ENCODE results near the gene NUSAP1. TPM values are rescaled to one million over a fixed set of nuclear protein-coding genes. Genes with fewer than 3 reads are reported as not detected.
"Not testable (repeated sequence)": the region's sequence is repeated elsewhere in the genome, so short reads cannot be mapped to it uniquely, and the experiment has no call there.

Gene NUSAP1
- total RNA-seq, 1 donor from 2014 or later: 159 TPM

- H3K9me3 Mint-ChIP-seq: no peaks in the 10 kb centered on the region
- DNase-seq (ENCODE audit: low read depth, low spot score): no peak
- H3K4me3 Mint-ChIP-seq: no peak overlapping the region
- peaks cover 13% of the 10 kb centered on the region for H3K4me1 Mint-ChIP-seq
- no peak for TF ChIP-seq CTCF (conservative IDR thresholded peaks at IDR 0.05)
- H3K27me3 Mint-ChIP-seq (ENCODE audit: low read depth): no peaks in the 10 kb centered on the region
- H3K36me3 Mint-ChIP-seq (ENCODE audit: low read depth): peaks cover 9% of the 10 kb centered on the region
- H3K27ac Mint-ChIP-seq (ENCODE audit: unreplicated experiment): no peak overlapping the region
Measured at GRCh38 chr15:41292521-41292920, 40.2 kb upstream of the NUSAP1 start.

- not testable (repeated sequence) for H3K4me1 Mint-ChIP-seq; H3K4me3 Mint-ChIP-seq; H3K27ac Mint-ChIP-seq (ENCODE audit: unreplicated experiment); H3K9me3 Mint-ChIP-seq; DNase-seq (ENCODE audit: low read depth, low spot score); H3K27me3 Mint-ChIP-seq (ENCODE audit: low read depth)
- H3K36me3 Mint-ChIP-seq (ENCODE audit: low read depth): peaks cover 10% of the 10 kb centered on the region
Measured at GRCh38 chr15:41301139-41301538, 31.5 kb upstream of the NUSAP1 start.

GRCh38 chr15:41301587-41301986 is 31.1 kb upstream of the NUSAP1 start:
- Mint-ChIP-seq H3K4me3 (no peak overlapping the region), H3K27ac (ENCODE audit: unreplicated experiment) (no peak overlapping the region), H3K9me3 (no peaks in the 10 kb centered on the region), H3K4me1 (no peaks in the 10 kb centered on the region), H3K36me3 (ENCODE audit: low read depth) (peaks cover 10% of the 10 kb centered on the region), H3K27me3 (ENCODE audit: low read depth) (no peaks in the 10 kb centered on the region)
- DNase-seq (ENCODE audit: low read depth, low spot score): no peak
- TF ChIP-seq CTCF (conservative IDR thresholded peaks at IDR 0.05): no peak

DNA sequence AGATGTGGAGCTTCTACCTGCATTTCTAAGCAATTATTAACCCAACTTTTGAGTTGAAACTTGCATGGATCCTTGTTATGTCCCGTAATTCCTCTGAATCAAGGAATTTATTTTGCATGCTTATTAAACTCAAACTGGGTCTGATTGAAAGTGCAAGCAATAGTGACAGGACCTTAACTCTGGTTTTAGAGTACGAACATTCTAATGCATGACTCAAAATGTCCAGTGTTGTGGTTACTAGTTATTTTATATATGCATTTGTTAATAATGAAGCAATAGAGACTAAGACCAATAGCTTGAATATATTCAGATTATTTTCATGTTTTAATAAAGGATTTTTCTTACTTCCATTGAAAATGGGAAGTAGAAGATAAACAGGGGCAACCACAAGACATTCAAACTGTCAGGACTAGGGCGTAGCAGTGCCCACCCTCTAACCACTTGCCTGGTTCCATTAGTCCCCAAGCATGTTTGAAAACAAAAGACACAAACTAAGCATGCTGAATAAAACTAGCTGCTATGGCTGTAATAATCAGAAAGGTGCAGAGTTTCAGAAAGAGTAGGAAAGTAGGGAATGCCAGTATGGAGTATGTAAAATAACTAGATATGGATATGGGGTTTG is 28.4 kb upstream of the NUSAP1 start:
- Mint-ChIP-seq H3K4me3 (no peak overlapping the region), H3K27me3 (ENCODE audit: low read depth) (no peaks in the 10 kb centered on the region), H3K9me3 (no peaks in the 10 kb centered on the region), H3K4me1 (no peaks in the 10 kb centered on the region), H3K27ac (ENCODE audit: unreplicated experiment) (no peak overlapping the region), H3K36me3 (ENCODE audit: low read depth) (peaks cover 5% of the 10 kb centered on the region)
- TF ChIP-seq CTCF (conservative IDR thresholded peaks at IDR 0.05): no peak
- DNase-seq (ENCODE audit: low read depth, low spot score): no peak

GRCh38 chr15:41307679-41308078 is 25.0 kb upstream of the NUSAP1 start:
- Mint-ChIP-seq H3K4me1 (no peaks in the 10 kb centered on the region), H3K9me3 (no peaks in the 10 kb centered on the region), H3K36me3 (ENCODE audit: low read depth) (peaks cover under 1% of the 10 kb centered on the region), H3K27ac (ENCODE audit: unreplicated experiment) (no peak overlapping the region), H3K27me3 (ENCODE audit: low read depth) (no peaks in the 10 kb centered on the region), H3K4me3 (no peak overlapping the region)
- no peak for TF ChIP-seq CTCF (conservative IDR thresholded peaks at IDR 0.05)
- DNase-seq (ENCODE audit: low read depth, low spot score): no peak

- Mint-ChIP-seq H3K4me1 (no peaks in the 10 kb centered on the region), H3K4me3 (no peak overlapping the region), H3K27me3 (ENCODE audit: low read depth) (no peaks in the 10 kb centered on the region), H3K27ac (ENCODE audit: unreplicated experiment) (no peak overlapping the region), H3K9me3 (no peaks in the 10 kb centered on the region), H3K36me3 (ENCODE audit: low read depth) (peaks cover 5% of the 10 kb centered on the region)
- no peak for DNase-seq (ENCODE audit: low read depth, low spot score)
- no peak for TF ChIP-seq CTCF (conservative IDR thresholded peaks at IDR 0.05)
Measured at GRCh38 chr15:41309226-41309905, 23.3 kb upstream of the NUSAP1 start.

DNA sequence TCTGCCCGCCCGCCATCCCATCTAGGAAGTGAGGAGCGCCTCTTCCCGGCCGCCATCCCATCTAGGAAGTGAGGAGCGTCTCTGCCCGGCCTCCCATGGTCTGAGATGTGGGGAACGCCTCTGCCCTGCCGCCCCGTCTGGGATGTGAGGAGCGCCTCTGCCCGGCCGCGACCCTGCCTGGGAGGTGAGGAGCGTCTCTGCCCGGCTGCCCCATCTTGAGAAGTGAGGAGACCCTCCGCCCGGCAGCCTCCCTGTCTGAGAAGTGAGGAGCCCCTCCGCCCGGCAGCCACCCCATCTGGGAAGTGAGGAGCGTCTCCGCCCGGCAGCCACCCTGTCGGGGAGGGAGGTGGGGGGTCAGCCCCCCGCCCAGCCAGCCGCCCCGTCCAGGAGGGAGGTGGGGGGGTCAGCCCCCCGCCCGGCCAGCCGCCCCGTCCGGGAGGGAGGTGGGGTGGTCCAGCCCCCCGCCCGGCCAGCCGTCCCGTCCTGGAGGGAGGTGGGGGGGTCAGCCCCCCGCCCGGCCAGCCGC is 11.8 kb upstream of the NUSAP1 start:
- not testable (repeated sequence) for H3K4me1 Mint-ChIP-seq; DNase-seq (ENCODE audit: low read depth, low spot score); H3K27ac Mint-ChIP-seq (ENCODE audit: unreplicated experiment); H3K27me3 Mint-ChIP-seq (ENCODE audit: low read depth); H3K4me3 Mint-ChIP-seq; H3K9me3 Mint-ChIP-seq
- peaks cover 26% of the 10 kb centered on the region for H3K36me3 Mint-ChIP-seq (ENCODE audit: low read depth)

All from neural crest cell (in vitro differentiated cells).